ENCODE measurements around the gene ATP10D. TPM values are rescaled to one million over a fixed set of nuclear protein-coding genes. Genes with fewer than 3 reads are reported as not detected.
"Not testable (repeated sequence)": the region's sequence is repeated elsewhere in the genome, so short reads cannot be mapped to it uniquely, and the experiment has no call there.

Gene ATP10D
- polyA plus RNA-seq, 1 donor from 2014 or later: 16.2 TPM

DNA sequence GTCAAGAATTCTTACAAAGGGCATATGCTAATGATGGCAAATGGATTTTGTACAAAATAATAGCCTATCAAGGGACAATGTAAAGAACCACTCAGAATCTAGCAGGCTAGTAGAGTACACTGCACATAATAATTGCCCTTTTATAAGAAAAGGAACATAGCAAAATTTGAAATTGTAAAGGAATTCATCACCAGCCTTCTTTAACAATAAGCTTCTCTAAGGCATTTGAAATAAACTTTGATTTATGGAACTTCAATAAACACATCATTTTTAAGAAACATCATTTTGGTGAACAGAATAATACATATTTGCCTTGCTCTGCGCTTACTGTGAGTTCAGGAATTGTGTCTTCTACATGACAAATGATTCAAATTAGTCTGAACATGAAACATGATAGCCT, 9.7 kb upstream of the ATP10D start:
- H3K27me3 Mint-ChIP-seq: no peaks in the 10 kb centered on the region
- no peak overlapping the region for H3K4me3 Mint-ChIP-seq
- H3K27ac Mint-ChIP-seq: no peak overlapping the region
- no peaks in the 10 kb centered on the region for H3K4me1 Mint-ChIP-seq
- H3K9me3 Mint-ChIP-seq: no peaks in the 10 kb centered on the region
- H3K36me3 Mint-ChIP-seq: peaks cover 3% of the 10 kb centered on the region

- H3K9me3 Mint-ChIP-seq: no peaks in the 10 kb centered on the region
- no peak overlapping the region for H3K27ac Mint-ChIP-seq
- peaks cover 8 to 14% (median 10%) of the 10 kb centered on the region in 3 donors for H3K4me1 Mint-ChIP-seq
- H3K27me3 Mint-ChIP-seq: no peaks in the 10 kb centered on the region
- H3K4me3 Mint-ChIP-seq: no peak overlapping the region
- H3K36me3 Mint-ChIP-seq: peaks cover 5% of the 10 kb centered on the region
These were observed 6.3 kb upstream of the ATP10D start for GRCh38 chr4:47478804-47479203.

DNA sequence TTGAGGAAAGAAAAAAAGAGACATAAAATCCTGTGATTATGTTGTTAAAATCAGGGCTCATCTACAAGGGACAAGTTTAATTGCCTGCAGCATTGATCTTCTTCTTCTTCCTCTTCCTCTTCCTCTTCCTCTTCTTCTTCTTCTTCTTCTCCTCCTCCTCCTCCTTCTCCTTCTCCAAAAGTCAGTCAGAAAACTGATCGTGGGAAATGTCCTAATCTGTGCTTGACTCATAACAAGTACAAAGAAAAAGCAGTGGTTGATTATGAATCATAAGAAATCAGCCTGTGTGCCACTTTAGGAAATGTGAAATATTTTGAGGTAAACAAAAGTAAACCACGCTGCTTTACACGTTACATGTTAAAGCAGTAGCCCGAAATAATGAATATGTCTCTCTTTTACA, 2.7 kb upstream of the ATP10D start:
- H3K9me3 Mint-ChIP-seq: no peaks in the 10 kb centered on the region
- peaks cover 29 to 34% (median 29%) of the 10 kb centered on the region in 3 donors for H3K4me1 Mint-ChIP-seq
- H3K4me3 Mint-ChIP-seq: peak overlapping the region in 3 of 4 donors; percentile 7 to 34 (median 32)
- peaks cover 5% of the 10 kb centered on the region for H3K36me3 Mint-ChIP-seq
- no peaks in the 10 kb centered on the region for H3K27me3 Mint-ChIP-seq
- H3K27ac Mint-ChIP-seq: peak overlapping the region in 2 of 3 donors; percentile 6 to 48

DNA sequence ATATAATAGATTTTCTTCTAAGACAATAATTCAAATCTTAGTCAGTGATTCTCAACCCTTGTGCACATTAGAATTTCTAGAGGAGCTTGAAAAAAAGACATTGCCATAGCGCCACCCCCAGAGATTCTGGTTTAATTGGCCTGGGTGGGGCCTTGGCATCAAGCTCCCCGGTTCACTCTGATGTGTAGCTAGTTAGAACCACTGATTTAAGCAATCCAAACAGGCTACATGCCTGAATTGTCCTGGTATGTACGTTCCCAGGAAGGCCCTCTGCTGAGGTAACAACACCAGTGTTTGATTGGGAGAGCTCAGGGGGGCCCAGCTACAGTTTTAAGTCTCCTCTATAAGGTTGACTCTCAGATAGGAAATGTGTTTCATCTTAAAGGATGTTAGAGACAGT, 1.3 kb upstream of the ATP10D start:
- Mint-ChIP-seq H3K4me3 (peak overlapping the region; percentile 91 to 100 (median 97)), H3K27me3 (no peaks in the 10 kb centered on the region), H3K36me3 (peaks cover 5% of the 10 kb centered on the region), H3K27ac (peak overlapping the region; percentile 87 to 95 (median 95)), H3K4me1 (peaks cover 29 to 35% (median 29%) of the 10 kb centered on the region in 3 donors), H3K9me3 (no peaks in the 10 kb centered on the region)

- H3K4me3 Mint-ChIP-seq: peak overlapping the region; percentile 91 to 100 (median 97)
- peaks cover 5% of the 10 kb centered on the region for H3K36me3 Mint-ChIP-seq
These were observed 907 bp upstream of the ATP10D start for GRCh38 chr4:47484168-47484567.

GRCh38 chr4:47485768-47486167, 693 bp downstream of the ATP10D start:
- H3K36me3 Mint-ChIP-seq: no peaks in the 10 kb centered on the region
- H3K4me1 Mint-ChIP-seq: peaks cover 39 to 51% (median 40%) of the 10 kb centered on the region in 3 donors
- H3K27ac Mint-ChIP-seq: peak overlapping the region; percentile 87 to 95 (median 91)
- H3K4me3 Mint-ChIP-seq: peak overlapping the region; percentile 91 to 100 (median 97)
- H3K27me3 Mint-ChIP-seq: no peaks in the 10 kb centered on the region
- no peaks in the 10 kb centered on the region for H3K9me3 Mint-ChIP-seq

More at GRCh38 chr4:47484168-47484567, 907 bp upstream of the ATP10D start:
- Mint-ChIP-seq H3K27ac (peak overlapping the region; percentile 87 to 95 (median 95)), H3K4me1 (peaks cover 32 to 39% (median 33%) of the 10 kb centered on the region in 3 donors), H3K27me3 (no peaks in the 10 kb centered on the region), H3K9me3 (no peaks in the 10 kb centered on the region)

GRCh38 chr4:47486231-47486673, 1.2 kb downstream of the ATP10D start:
- Mint-ChIP-seq H3K27ac (peak overlapping the region in 2 of 3 donors; percentile 87 to 95), H3K4me1 (peaks cover 43 to 54% (median 43%) of the 10 kb centered on the region in 3 donors), H3K27me3 (no peaks in the 10 kb centered on the region), H3K4me3 (peak overlapping the region; percentile 91 to 100 (median 97)), H3K9me3 (no peaks in the 10 kb centered on the region), H3K36me3 (no peaks in the 10 kb centered on the region)

- H3K9me3 Mint-ChIP-seq, H3K36me3 Mint-ChIP-seq, H3K27me3 Mint-ChIP-seq: not testable (repeated sequence)
- Mint-ChIP-seq H3K4me3 (peak overlapping the region in 2 of 4 donors; percentile 97 to 100), H3K27ac (peak overlapping the region in 1 of 3 donors; percentile 95), H3K4me1 (peaks cover 43 to 58% (median 46%) of the 10 kb centered on the region in 3 donors)
These were observed 1.7 kb downstream of the ATP10D start for GRCh38 chr4:47486727-47487126.

- H3K36me3 Mint-ChIP-seq: no peaks in the 10 kb centered on the region
- H3K27ac Mint-ChIP-seq: no peak overlapping the region
- no peak overlapping the region for H3K4me3 Mint-ChIP-seq
- H3K9me3 Mint-ChIP-seq: no peaks in the 10 kb centered on the region
- H3K27me3 Mint-ChIP-seq: no peaks in the 10 kb centered on the region
- H3K4me1 Mint-ChIP-seq: peaks cover 42 to 64% (median 43%) of the 10 kb centered on the region in 3 donors
These were observed 3.6 kb downstream of the ATP10D start for GRCh38 chr4:47488706-47489105.

DNA sequence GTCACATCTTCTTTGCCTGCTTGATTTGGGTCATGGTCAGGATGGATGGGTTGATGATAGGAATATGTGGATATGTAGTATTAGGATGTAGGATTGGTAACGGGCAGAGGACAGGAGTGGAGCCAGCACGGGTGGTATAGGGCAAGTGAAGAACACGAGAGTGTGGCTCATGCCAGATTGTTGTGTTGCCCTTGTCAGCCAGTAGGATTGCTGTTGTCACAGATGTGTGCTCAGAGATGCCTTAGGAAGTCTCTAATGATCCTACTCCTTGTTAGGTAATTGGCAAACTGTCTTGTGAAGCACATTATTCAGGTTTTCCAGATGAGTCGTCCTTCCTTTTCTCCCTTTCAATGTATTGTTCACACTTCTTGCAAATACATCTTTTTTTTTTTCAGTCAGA, 5.5 kb downstream of the ATP10D start:
- no peaks in the 10 kb centered on the region for H3K9me3 Mint-ChIP-seq
- peaks cover 36 to 54% (median 39%) of the 10 kb centered on the region in 3 donors for H3K4me1 Mint-ChIP-seq
- H3K4me3 Mint-ChIP-seq: peak overlapping the region; percentile 2 to 48 (median 14)
- H3K27me3 Mint-ChIP-seq: no peaks in the 10 kb centered on the region
- no peaks in the 10 kb centered on the region for H3K36me3 Mint-ChIP-seq
- peak overlapping the region in 1 of 3 donors; percentile 80 for H3K27ac Mint-ChIP-seq

GRCh38 chr4:47493238-47494123, 8.4 kb downstream of the ATP10D start:
- peaks cover 37 to 54% (median 40%) of the 10 kb centered on the region in 3 donors for H3K4me1 Mint-ChIP-seq
- peak overlapping the region in 2 of 4 donors; percentile 39 to 61 for H3K4me3 Mint-ChIP-seq
- no peaks in the 10 kb centered on the region for H3K27me3 Mint-ChIP-seq
- H3K27ac Mint-ChIP-seq: peak overlapping the region; percentile 40 to 89 (median 59)
- H3K36me3 Mint-ChIP-seq: no peaks in the 10 kb centered on the region
- H3K9me3 Mint-ChIP-seq: no peaks in the 10 kb centered on the region

DNA sequence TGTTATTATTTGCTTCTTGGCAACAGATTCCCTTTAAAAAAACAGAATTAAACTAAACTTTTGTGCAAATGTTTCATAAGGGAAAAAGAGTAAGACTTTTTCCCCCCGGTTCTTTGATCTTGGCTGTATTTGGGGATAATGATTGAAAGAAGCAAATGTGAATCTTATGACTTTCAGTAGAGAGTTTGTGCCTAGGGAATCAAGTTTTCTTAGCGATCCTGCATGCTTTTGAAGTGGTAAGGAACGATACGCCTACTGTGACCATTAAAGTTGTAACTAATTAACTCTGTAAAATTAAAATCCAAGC, 9.0 kb downstream of the ATP10D start:
- no peaks in the 10 kb centered on the region for H3K9me3 Mint-ChIP-seq
- H3K27me3 Mint-ChIP-seq: no peaks in the 10 kb centered on the region
- H3K36me3 Mint-ChIP-seq: no peaks in the 10 kb centered on the region
- H3K27ac Mint-ChIP-seq: peak overlapping the region; percentile 40 to 70 (median 59)
- peaks cover 40 to 56% (median 43%) of the 10 kb centered on the region in 3 donors for H3K4me1 Mint-ChIP-seq
- peak overlapping the region in 1 of 4 donors; percentile 39 for H3K4me3 Mint-ChIP-seq

DNA sequence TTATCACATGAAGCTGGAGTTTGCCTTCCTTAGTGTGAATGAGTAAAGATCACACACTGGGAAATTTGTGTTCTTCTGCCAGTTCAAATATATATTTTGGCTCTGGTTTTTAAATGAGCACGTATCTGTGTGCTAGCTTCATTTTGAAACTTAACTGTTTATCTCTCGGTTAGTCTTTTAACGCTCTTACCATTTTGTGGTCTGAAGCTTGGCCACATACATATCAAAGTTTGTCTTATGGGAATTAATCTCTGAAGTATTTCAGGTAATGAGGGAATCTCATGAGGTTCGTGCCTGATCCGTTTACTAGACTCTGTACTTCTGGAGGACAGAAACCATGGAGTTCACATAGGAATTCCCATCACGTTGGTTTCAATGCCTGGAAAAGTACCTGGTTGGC, 13.8 kb downstream of the ATP10D start:
- H3K27ac Mint-ChIP-seq: peak overlapping the region; percentile 1 to 70 (median 57)

GRCh38 chr4:47499700-47500099, 14.6 kb downstream of the ATP10D start:
- peaks cover 3% of the 10 kb centered on the region for H3K36me3 Mint-ChIP-seq

More for the DNA sequence above, 13.8 kb downstream of the ATP10D start:
- no peaks in the 10 kb centered on the region for H3K27me3 Mint-ChIP-seq
- H3K36me3 Mint-ChIP-seq: peaks cover under 1% of the 10 kb centered on the region
- H3K4me3 Mint-ChIP-seq: peak overlapping the region in 1 of 4 donors; percentile 40
- H3K4me1 Mint-ChIP-seq: peaks cover 21 to 22% (median 22%) of the 10 kb centered on the region in 3 donors
- no peaks in the 10 kb centered on the region for H3K9me3 Mint-ChIP-seq

DNA sequence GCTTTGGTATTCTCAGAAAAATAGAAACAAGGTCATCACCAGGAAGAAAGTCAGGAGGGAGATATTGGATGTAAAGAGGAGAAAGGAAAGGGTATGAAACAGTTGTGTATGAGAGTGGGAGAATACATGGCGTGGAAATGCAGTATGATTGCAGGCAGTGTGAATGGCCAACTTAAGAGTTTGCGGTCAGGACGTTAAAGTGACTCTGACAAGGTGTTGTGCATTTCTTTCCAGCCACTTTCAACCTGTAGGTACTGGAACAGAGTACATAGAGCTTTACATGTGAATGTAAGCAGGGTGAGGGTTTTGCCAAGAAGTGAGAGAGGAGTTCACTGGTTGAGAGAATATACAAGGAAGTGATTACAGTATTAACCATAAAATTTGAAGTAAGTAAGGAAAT, 15.7 kb downstream of the ATP10D start:
- Mint-ChIP-seq H3K27ac (no peak overlapping the region), H3K27me3 (no peaks in the 10 kb centered on the region), H3K36me3 (peaks cover 3% of the 10 kb centered on the region), H3K4me3 (no peak overlapping the region), H3K9me3 (no peaks in the 10 kb centered on the region), H3K4me1 (peaks cover 17 to 21% (median 17%) of the 10 kb centered on the region in 3 donors)

More at GRCh38 chr4:47499700-47500099, 14.6 kb downstream of the ATP10D start:
- Mint-ChIP-seq H3K27me3 (no peaks in the 10 kb centered on the region), H3K4me3 (no peak overlapping the region), H3K9me3 (no peaks in the 10 kb centered on the region), H3K4me1 (peaks cover 17 to 18% (median 17%) of the 10 kb centered on the region in 3 donors), H3K27ac (no peak overlapping the region)
